ENCODE data around the gene RND2. TPM values are rescaled to one million over a fixed set of nuclear protein-coding genes. Genes with fewer than 3 reads are reported as not detected.

The RND2 gene
- total and polyA plus RNA-seq, 2 of the 13 experiments (the other 11 are each of a cell fraction or from before 2014, with no cell fraction given) = 0.05 to 0.11 TPM

DNA sequence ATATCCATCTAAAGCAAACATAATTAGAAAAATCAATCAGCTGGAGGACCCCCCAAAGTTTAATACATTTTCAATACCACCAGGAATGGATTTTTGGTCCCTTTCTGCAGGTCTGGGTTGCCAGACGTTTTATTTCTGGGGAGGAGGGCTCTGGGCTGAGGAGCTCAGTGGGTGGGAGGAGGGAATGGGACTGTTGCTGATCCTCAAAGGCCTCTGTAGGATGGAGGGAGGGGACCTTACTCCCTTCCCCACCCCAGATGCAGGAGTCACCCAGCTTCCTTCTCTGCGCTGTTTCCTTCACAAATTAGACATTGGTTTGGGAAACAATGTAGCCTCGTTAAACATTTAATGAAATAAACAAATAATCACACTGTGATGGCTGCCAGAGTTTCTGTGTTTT lies 6.6 kb downstream of the RND2 start (continued):
- TF ChIP-seq, protein P1, sequence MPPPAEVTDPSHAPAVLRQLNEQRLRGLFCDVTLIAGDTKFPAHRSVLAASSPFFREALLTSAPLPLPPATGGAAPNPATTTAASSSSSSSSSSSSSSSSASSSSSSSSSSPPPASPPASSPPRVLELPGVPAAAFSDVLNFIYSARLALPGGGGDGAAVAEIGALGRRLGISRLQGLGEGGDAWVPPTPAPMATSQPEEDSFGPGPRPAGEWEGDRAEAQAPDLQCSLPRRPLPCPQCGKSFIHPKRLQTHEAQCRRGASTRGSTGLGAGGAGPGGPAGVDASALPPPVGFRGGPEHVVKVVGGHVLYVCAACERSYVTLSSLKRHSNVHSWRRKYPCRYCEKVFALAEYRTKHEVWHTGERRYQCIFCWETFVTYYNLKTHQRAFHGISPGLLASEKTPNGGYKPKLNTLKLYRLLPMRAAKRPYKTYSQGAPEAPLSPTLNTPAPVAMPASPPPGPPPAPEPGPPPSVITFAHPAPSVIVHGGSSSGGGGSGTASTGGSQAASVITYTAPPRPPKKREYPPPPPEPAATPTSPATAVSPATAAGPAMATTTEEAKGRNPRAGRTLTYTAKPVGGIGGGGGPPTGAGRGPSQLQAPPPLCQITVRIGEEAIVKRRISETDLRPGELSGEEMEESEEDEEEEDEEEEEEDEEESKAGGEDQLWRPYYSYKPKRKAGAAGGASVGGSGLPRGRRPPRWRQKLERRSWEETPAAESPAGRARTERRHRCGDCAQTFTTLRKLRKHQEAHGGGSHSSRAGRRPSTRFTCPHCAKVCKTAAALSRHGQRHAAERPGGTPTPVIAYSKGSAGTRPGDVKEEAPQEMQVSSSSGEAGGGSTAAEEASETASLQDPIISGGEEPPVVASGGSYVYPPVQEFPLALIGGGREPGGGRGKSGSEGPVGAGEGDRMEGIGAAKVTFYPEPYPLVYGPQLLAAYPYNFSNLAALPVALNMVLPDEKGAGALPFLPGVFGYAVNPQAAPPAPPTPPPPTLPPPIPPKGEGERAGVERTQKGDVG (CRISPR knock-in tag; IDR thresholded peaks at IDR 0.05; ENCODE audit: borderline replicate concordance) = no peak
- TF ChIP-seq, protein P2, sequence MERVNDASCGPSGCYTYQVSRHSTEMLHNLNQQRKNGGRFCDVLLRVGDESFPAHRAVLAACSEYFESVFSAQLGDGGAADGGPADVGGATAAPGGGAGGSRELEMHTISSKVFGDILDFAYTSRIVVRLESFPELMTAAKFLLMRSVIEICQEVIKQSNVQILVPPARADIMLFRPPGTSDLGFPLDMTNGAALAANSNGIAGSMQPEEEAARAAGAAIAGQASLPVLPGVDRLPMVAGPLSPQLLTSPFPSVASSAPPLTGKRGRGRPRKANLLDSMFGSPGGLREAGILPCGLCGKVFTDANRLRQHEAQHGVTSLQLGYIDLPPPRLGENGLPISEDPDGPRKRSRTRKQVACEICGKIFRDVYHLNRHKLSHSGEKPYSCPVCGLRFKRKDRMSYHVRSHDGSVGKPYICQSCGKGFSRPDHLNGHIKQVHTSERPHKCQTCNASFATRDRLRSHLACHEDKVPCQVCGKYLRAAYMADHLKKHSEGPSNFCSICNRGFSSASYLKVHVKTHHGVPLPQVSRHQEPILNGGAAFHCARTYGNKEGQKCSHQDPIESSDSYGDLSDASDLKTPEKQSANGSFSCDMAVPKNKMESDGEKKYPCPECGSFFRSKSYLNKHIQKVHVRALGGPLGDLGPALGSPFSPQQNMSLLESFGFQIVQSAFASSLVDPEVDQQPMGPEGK (CRISPR knock-in tag; IDR thresholded peaks at IDR 0.05) = no peak
- TF ChIP-seq IRF2 (CRISPR knock-in tag; IDR thresholded peaks at IDR 0.05) = no peak
- TF ChIP-seq KDM2A (CRISPR knock-in tag; IDR thresholded peaks at IDR 0.05; ENCODE audit: borderline replicate concordance, low read depth) = no peak
- no peak for TF ChIP-seq GZF1 (CRISPR knock-in tag; IDR thresholded peaks at IDR 0.05)
- no peak for TF ChIP-seq FOXO1 (CRISPR knock-in tag; IDR thresholded peaks at IDR 0.05)
- TF ChIP-seq GATA4 (IDR thresholded peaks at IDR 0.05; ENCODE audit: borderline replicate concordance, low read depth) = no peak
- TF ChIP-seq, protein P3, sequence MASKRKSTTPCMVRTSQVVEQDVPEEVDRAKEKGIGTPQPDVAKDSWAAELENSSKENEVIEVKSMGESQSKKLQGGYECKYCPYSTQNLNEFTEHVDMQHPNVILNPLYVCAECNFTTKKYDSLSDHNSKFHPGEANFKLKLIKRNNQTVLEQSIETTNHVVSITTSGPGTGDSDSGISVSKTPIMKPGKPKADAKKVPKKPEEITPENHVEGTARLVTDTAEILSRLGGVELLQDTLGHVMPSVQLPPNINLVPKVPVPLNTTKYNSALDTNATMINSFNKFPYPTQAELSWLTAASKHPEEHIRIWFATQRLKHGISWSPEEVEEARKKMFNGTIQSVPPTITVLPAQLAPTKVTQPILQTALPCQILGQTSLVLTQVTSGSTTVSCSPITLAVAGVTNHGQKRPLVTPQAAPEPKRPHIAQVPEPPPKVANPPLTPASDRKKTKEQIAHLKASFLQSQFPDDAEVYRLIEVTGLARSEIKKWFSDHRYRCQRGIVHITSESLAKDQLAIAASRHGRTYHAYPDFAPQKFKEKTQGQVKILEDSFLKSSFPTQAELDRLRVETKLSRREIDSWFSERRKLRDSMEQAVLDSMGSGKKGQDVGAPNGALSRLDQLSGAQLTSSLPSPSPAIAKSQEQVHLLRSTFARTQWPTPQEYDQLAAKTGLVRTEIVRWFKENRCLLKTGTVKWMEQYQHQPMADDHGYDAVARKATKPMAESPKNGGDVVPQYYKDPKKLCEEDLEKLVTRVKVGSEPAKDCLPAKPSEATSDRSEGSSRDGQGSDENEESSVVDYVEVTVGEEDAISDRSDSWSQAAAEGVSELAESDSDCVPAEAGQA (IDR thresholded peaks at IDR 0.05; ENCODE audit: low read depth) = no peak
- TF ChIP-seq, protein P3 (CRISPR knock-in tag; IDR thresholded peaks at IDR 0.05; ENCODE audit: borderline replicate concordance) = no peak
- TF ChIP-seq NPAS2 (CRISPR knock-in tag; IDR thresholded peaks at IDR 0.05; ENCODE audit: borderline replicate concordance) = no peak

Data from HepG2 (cell line).